Loucy (cell line): ENCODE measurements around the gene ETFA.

ENCODE experiments used
- H2AFZ ChIP-seq: fragments of 200-600 bp; sonication (generic); 2 replicates; pipeline ENCODE4 v1.6.0; 2016; ENCODE audit warnings: antibody characterized with exemption, mild to moderate bottlenecking, low read length, moderate library complexity
- H3F3A ChIP-seq: fragments of 200-600 bp; 2 replicates; pipeline ENCODE4 v1.6.0; 2016; ENCODE audit warnings: antibody characterized with exemption, low read depth, mild to moderate bottlenecking
- H3K27me3 ChIP-seq: fragments of 200-600 bp; sonication (generic); 2 replicates; pipeline ENCODE4 v1.6.1; 2014; ENCODE audit warnings: low read length, mild to moderate bottlenecking; ENCODE audit not compliant: insufficient read depth, poor library complexity, severe bottlenecking
- H3K36me3 ChIP-seq: fragments of 200-600 bp; sonication (generic); 2 replicates; pipeline ENCODE4 v1.6.1; 2016; ENCODE audit warnings: low read length; ENCODE audit not compliant: insufficient read depth
- H3K4me1 ChIP-seq: fragments of 200-600 bp; sonication (generic); 2 replicates; pipeline ENCODE4 v1.5.1; 2014; ENCODE audit warnings: low read length, mild to moderate bottlenecking; ENCODE audit not compliant: insufficient read depth, poor library complexity, severe bottlenecking
- H3K4me2 ChIP-seq: fragments of 200-600 bp; sonication (generic); 2 replicates; pipeline ENCODE4 v1.6.0; 2014; ENCODE audit warnings: antibody characterized with exemption, low read length, low read depth, mild to moderate bottlenecking; ENCODE audit not compliant: poor library complexity, severe bottlenecking
- H3K4me3 ChIP-seq: fragments of 200-600 bp; sonication (generic); 2 replicates; pipeline ENCODE4 v1.5.1; 2014; ENCODE audit warnings: low read length, mild to moderate bottlenecking, mixed read lengths; ENCODE audit not compliant: poor library complexity, severe bottlenecking
- H3K79me2 ChIP-seq: fragments of 200-600 bp; sonication (generic); 2 replicates; pipeline ENCODE4 v1.6.1; 2014; ENCODE audit warnings: low read length; ENCODE audit not compliant: insufficient read depth
- H3K9ac ChIP-seq: fragments of 200-600 bp; sonication (generic); 2 replicates; pipeline ENCODE4 v1.6.0; 2014; ENCODE audit warnings: mild to moderate bottlenecking, low read depth, low read length, moderate library complexity; ENCODE audit not compliant: poor library complexity, severe bottlenecking
- H3K9me2 ChIP-seq: fragments of 200-600 bp; sonication (generic); replicated peaks from 2 replicates; pipeline ENCODE4 v1.6.1; 2016; ENCODE audit warnings: low read depth, low read length, mixed read lengths
- H3K9me3 ChIP-seq: fragments of 200-600 bp; sonication (generic); 2 replicates; pipeline ENCODE4 v1.6.1; 2014; ENCODE audit warnings: mild to moderate bottlenecking, antibody characterized with exemption, low read length, low read depth; ENCODE audit not compliant: insufficient read depth
- H4K20me1 ChIP-seq: fragments of 200-600 bp; sonication (generic); 2 replicates; pipeline ENCODE4 v1.6.0; 2014; ENCODE audit warnings: antibody characterized with exemption, low read length, mild to moderate bottlenecking; ENCODE audit not compliant: insufficient read depth, poor library complexity, severe bottlenecking
- EZH2phosphoT487 ChIP-seq: fragments of 200-600 bp; IDR thresholded peaks from 2 replicates; pipeline ENCODE4 v1.6.1; 2018; ENCODE audit warnings: antibody characterized with exemption, mild to moderate bottlenecking, moderate library complexity, borderline replicate concordance
- TF ChIP-seq, protein P1 (sequence below): fragments of 200-600 bp; sonication (generic); conservative IDR thresholded peaks from 2 replicates; pipeline ENCODE4 v1.5.1; 2014; ENCODE audit warnings: mild to moderate bottlenecking, antibody characterized with exemption, low read length

ETFA gene

GRCh38 chr15:76189106-76189505 lies 122.2 kb downstream of the ETFA start:
- Histone ChIP-seq H3K27me3 (no peaks in the 10 kb centered on the region), H3K79me2 (no peaks in the 10 kb centered on the region), H3K4me2 (no peak overlapping the region), H3K4me1 (peaks cover 2% of the 10 kb centered on the region), H3K36me3 (no peaks in the 10 kb centered on the region), H3K9me2 (no peaks in the 10 kb centered on the region), H3K9me3 (no peaks in the 10 kb centered on the region), H4K20me1 (no peaks in the 10 kb centered on the region), H3K4me3 (no peak overlapping the region), H3K9ac (no peak overlapping the region), H3F3A (no peaks in the 10 kb centered on the region), H2AFZ (no peak overlapping the region)
- TF ChIP-seq EZH2phosphoT487: no peak
- TF ChIP-seq, protein P1, sequence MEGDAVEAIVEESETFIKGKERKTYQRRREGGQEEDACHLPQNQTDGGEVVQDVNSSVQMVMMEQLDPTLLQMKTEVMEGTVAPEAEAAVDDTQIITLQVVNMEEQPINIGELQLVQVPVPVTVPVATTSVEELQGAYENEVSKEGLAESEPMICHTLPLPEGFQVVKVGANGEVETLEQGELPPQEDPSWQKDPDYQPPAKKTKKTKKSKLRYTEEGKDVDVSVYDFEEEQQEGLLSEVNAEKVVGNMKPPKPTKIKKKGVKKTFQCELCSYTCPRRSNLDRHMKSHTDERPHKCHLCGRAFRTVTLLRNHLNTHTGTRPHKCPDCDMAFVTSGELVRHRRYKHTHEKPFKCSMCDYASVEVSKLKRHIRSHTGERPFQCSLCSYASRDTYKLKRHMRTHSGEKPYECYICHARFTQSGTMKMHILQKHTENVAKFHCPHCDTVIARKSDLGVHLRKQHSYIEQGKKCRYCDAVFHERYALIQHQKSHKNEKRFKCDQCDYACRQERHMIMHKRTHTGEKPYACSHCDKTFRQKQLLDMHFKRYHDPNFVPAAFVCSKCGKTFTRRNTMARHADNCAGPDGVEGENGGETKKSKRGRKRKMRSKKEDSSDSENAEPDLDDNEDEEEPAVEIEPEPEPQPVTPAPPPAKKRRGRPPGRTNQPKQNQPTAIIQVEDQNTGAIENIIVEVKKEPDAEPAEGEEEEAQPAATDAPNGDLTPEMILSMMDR: no peak

GRCh38 chr15:76187163-76187562 lies 124.1 kb downstream of the ETFA start:
- no peak overlapping the region for H3K9ac ChIP-seq
- no peaks in the 10 kb centered on the region for H3F3A ChIP-seq
- no peaks in the 10 kb centered on the region for H3K9me2 ChIP-seq
- H2AFZ ChIP-seq: no peak overlapping the region
- TF ChIP-seq, protein P1: no peak
- no peak for TF ChIP-seq EZH2phosphoT487
- H3K9me3 ChIP-seq: no peaks in the 10 kb centered on the region
- H3K79me2 ChIP-seq: no peaks in the 10 kb centered on the region
- H3K4me3 ChIP-seq: no peak overlapping the region
- no peaks in the 10 kb centered on the region for H3K36me3 ChIP-seq
- H4K20me1 ChIP-seq: no peaks in the 10 kb centered on the region
- H3K4me2 ChIP-seq: no peak overlapping the region
- H3K27me3 ChIP-seq: no peaks in the 10 kb centered on the region
- H3K4me1 ChIP-seq: peaks cover 2% of the 10 kb centered on the region

DNA sequence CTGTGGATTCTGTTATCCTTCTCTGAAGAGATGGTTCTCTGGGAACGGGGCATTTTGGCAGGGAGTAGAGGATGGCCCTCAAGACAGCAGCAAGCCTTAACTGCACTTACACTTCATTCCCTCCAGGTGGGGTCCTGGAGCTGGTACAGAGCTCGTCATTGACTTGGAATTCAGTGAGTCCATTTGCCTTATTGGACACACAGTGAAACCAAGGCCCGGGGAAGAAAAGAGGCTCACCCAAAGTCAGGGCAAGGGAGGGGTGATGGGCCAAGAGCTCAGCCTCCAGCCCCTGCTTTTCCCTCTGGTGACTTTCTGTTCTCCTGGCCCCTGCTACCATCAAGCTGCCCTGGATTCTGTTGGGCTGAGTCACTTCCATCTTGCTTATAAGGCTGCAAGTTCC lies 125.6 kb downstream of the ETFA start:
- H3K36me3 ChIP-seq: no peaks in the 10 kb centered on the region
- no peaks in the 10 kb centered on the region for H3F3A ChIP-seq
- H3K9ac ChIP-seq: no peak overlapping the region
- no peaks in the 10 kb centered on the region for H3K4me1 ChIP-seq
- TF ChIP-seq, protein P1: peak; percentile 69
- no peak for TF ChIP-seq EZH2phosphoT487
- H4K20me1 ChIP-seq: no peaks in the 10 kb centered on the region
- H2AFZ ChIP-seq: no peak overlapping the region
- no peak overlapping the region for H3K4me2 ChIP-seq
- no peaks in the 10 kb centered on the region for H3K9me2 ChIP-seq
- no peaks in the 10 kb centered on the region for H3K27me3 ChIP-seq
- H3K9me3 ChIP-seq: no peaks in the 10 kb centered on the region
- H3K79me2 ChIP-seq: no peaks in the 10 kb centered on the region
- no peak overlapping the region for H3K4me3 ChIP-seq
